ENCODE data around the gene OTOGL.

DNA sequence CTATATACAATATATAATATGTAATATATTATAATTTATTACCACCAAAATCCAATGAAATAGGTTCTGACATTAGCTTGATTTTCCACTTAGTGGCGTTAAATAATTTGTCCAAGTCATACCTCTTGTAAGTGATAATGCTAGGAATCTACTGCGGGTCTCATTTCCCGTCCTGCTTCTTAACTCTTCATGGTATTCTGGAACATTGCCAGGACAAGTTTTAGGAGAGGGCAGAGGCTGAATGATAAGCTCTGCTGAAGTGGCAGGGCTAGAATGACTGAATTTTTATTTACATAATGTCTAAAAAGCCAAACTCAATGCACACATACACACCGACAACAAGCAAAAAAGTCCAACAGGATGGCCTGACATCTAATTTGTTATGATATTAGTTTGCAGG lies 274.3 kb downstream of the OTOGL start:
- TF ChIP-seq TAF1 (IDR thresholded peaks at IDR 0.05; ENCODE audit: borderline replicate concordance, insufficient read depth, low read length) = no peak
- no peak for TF ChIP-seq REST (IDR thresholded peaks at IDR 0.05; ENCODE audit: insufficient read depth in 1 of 2, low read depth in 2 of 2, low read length in 2 of 2)
- TF ChIP-seq POLR2AphosphoS5 (IDR thresholded peaks at IDR 0.05; ENCODE audit: low read depth, low read length) = no peak
- TF ChIP-seq SIN3A (IDR thresholded peaks at IDR 0.05; ENCODE audit: borderline replicate concordance, insufficient read depth, low read length) = no peak
- TF ChIP-seq FOXP2 (optimal IDR thresholded peaks at IDR 0.05; ENCODE audit: borderline replicate concordance, extremely low read depth, extremely low read length, insufficient read depth) = no peak
